AG09309 (cell line): ENCODE results near the gene C11orf65.

Source experiments
- DNase-seq: peaks from one replicate; pipeline ENCODE4 v3.0.0-alpha.2; 2010; ENCODE audit warnings: low read depth
- H3K4me3 ChIP-seq: 2 replicates; pipeline ENCODE4 v1.5.1; 2011; ENCODE audit warnings: mild to moderate bottlenecking, low read depth, low read length, moderate library complexity; ENCODE audit not compliant: control insufficient read depth
- TF ChIP-seq, protein P1 (sequence below): IDR thresholded peaks from 2 replicates; pipeline ENCODE4 v1.5.1; 2011; ENCODE audit warnings: mild to moderate bottlenecking, low read depth, low read length, inconsistent platforms; ENCODE audit not compliant: insufficient read depth, control insufficient read depth; ENCODE audit errors: missing control alignments

C11orf65 gene

DNA sequence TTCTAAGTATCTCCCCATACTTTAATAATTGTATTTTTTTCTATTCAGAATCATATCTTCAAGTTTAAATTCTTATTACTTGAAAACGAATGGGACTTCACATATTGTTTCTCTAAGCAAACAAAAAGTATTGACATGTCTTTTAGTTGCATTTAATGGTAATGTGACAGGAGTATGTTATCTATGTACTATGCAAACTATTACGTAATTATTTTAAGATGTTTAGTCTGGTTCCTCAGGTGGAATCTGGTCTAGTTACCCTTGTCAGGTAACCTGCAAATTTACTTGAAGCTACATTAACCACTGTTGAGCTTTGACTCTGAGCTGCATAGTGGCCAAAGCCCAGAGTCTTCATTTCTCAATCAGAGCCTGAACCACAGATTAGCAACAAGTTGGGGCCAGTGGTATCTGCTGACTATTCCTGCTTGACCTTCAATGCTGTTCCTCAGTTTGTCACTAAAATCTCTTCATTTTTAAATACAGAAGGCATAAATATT, 133.9 kb downstream of the C11orf65 start:
- DNase-seq, result no peak
- no peak overlapping the region for H3K4me3 ChIP-seq
- TF ChIP-seq, protein P1, sequence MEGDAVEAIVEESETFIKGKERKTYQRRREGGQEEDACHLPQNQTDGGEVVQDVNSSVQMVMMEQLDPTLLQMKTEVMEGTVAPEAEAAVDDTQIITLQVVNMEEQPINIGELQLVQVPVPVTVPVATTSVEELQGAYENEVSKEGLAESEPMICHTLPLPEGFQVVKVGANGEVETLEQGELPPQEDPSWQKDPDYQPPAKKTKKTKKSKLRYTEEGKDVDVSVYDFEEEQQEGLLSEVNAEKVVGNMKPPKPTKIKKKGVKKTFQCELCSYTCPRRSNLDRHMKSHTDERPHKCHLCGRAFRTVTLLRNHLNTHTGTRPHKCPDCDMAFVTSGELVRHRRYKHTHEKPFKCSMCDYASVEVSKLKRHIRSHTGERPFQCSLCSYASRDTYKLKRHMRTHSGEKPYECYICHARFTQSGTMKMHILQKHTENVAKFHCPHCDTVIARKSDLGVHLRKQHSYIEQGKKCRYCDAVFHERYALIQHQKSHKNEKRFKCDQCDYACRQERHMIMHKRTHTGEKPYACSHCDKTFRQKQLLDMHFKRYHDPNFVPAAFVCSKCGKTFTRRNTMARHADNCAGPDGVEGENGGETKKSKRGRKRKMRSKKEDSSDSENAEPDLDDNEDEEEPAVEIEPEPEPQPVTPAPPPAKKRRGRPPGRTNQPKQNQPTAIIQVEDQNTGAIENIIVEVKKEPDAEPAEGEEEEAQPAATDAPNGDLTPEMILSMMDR, result no peak
